Adrenal gland (tissue), 12 donors: ENCODE data around the gene MACROD2. TPM values are rescaled to one million over a fixed set of nuclear protein-coding genes. Genes with fewer than 3 reads are reported as not detected.

ENCODE experiments used
- DNase-seq, 7 donors: peaks; one replicate each; pipeline ENCODE4 v3.0.0-alpha.2; 2019 to 2020
- H3K27ac ChIP-seq, 5 donors: fragments of 200-600 bp; sonication (generic) in 4 of 5; 1 replicate in 3 of 5; 2 replicates in 2 of 5; pipeline versions ENCODE4 v1.5.1 to v1.8.0; 2016 to 2020; ENCODE audit warnings: mild to moderate bottlenecking in 1 of 5
- H3K27me3 ChIP-seq: fragments of 200-600 bp; 2 replicates; pipeline ENCODE4 v1.8.0; 2021
- H3K36me3 ChIP-seq, 2 donors: fragments of 200-600 bp; replicated peaks in 1 of 2; 1 replicate in 1 of 2; 2 replicates in 1 of 2; pipeline versions ENCODE4 v1.5.1 to v1.8.0; 2018 to 2022
- H3K4me1 ChIP-seq, 2 donors: fragments of 200-600 bp; replicated peaks in 1 of 2; 1 replicate in 1 of 2; 2 replicates in 1 of 2; pipeline versions ENCODE4 v1.5.1 to v1.8.0; 2018 to 2021
- H3K4me3 ChIP-seq, 4 donors: fragments of 200-600 bp; sonication (generic) in 3 of 4; one replicate each; pipeline ENCODE4 v1.5.1; 2016 to 2018
- H3K9me3 ChIP-seq, 3 donors: fragments of 200-600 bp; sonication (generic) in 1 of 3; replicated peaks in 1 of 3; 1 replicate in 2 of 3; 2 replicates in 1 of 3; pipeline versions ENCODE4 v1.5.1 to v1.8.0; 2016 to 2021
- CTCF ChIP-seq, 6 experiments: fragments of 450-650 bp in 4 of 6; fragments of 200-600 bp in 2 of 6; sonication (generic) in 1 of 6; IDR thresholded peaks; 1 replicate in 5 of 6; 2 replicates in 1 of 6; pipeline versions ENCODE4 v1.5.1 to v1.8.0; 2016 to 2021; ENCODE audit warnings: antibody characterized with exemption in 6 of 6, mild to moderate bottlenecking in 2 of 6, moderate library complexity in 1 of 6
- POLR2A ChIP-seq, 2 donors: fragments of 450-650 bp; IDR thresholded peaks; one replicate each; pipeline ENCODE4 v1.6.1; 2017; ENCODE audit warnings: antibody characterized with exemption in 2 of 2, mild to moderate bottlenecking in 2 of 2, moderate library complexity in 1 of 2
- WGBS, 4 donors: extraction: QIAGEN DNeasy Blood & Tissue Kit in 2 of 4; methylation state at CpG; one replicate each; pipeline versions ENCODE4 v1.1.5 to v1.1.7; 2013 to 2017; 5-methylcytosine and 5-hydroxymethylcytosine counted together
- intact Hi-C, 2 donors: fragments of 100-400 bp; cut with DNase I; formaldehyde crosslinking; loops; one replicate each; pipeline versions ENCODE4 v1.14.1 to v1.15.0; 2022 to 2023
- polyA plus RNA-seq, 3 donors: library from polyadenylated mRNA; stranded (reverse); fragments of 200-250 nt in 2 of 3; fragments of 350-450 nt in 1 of 3; fragmentation: Illumina TruSeq in 1 of 3; extraction: RNeasy Lipid Tissue Mini Kit (QIAGEN cat#74804) in 1 of 3; gene quantifications; one replicate each; pipeline ENCODE4 v1.2.3, GENCODE V29; 2013 to 2014
- total RNA-seq, 9 donors: library from RNA; depleted of rRNA in 4 of 9; stranded (reverse); fragments of >200 nt in 4 of 9; fragments of 120-200 nt in 1 of 9; fragmentation: NEBNext Ultra II Directional in 1 of 9; extraction: Animal tissue kit (Norgen Biotek cat#: 25700) in 1 of 9; gene quantifications; one replicate each; pipeline versions ENCODE4 v1.1.0 to v1.2.4, GENCODE V29; 2013 to 2023
- donor health status: healthy with polysubstance abuse.
- donor health status: Bipolar disorder and iron deficiency.
- donor health status: DM: yes; HTN: yes; CAD: no.
- donor health status: DM: no; HTN: no; CAD: no.
- donor health status: DM: no; HTN: no; CAD: no.
- donor health status: DM: yes; HTN: yes; CAD: no.

The MACROD2 gene
- total and polyA plus RNA-seq, 12 donors, result 1.1 to 21.2 (median 6.4) TPM

GRCh38 chr20:14877301-14878028 lies 882.1 kb downstream of the MACROD2 start:
- WGBS, 4 donors, result 74 to 87% (median 82%) methylated on average over 3 of the region's 3 CpGs
- Histone ChIP-seq H3K27ac (no peak overlapping the region), H3K36me3 (no peaks in the 10 kb centered on the region), H3K9me3 (no peaks in the 10 kb centered on the region), H3K27me3 (peaks cover 3% of the 10 kb centered on the region), H3K4me3 (no peak overlapping the region), H3K4me1 (no peaks in the 10 kb centered on the region)
- no peak for DNase-seq
- no peak for TF ChIP-seq POLR2A (IDR thresholded peaks at IDR 0.05)
- TF ChIP-seq CTCF (IDR thresholded peaks at IDR 0.05), result no peak
- intact Hi-C loops, result no loop called here

- Histone ChIP-seq H3K27me3 (peaks cover 3% of the 10 kb centered on the region), H3K27ac (no peak overlapping the region), H3K9me3 (no peaks in the 10 kb centered on the region), H3K36me3 (no peaks in the 10 kb centered on the region), H3K4me1 (no peaks in the 10 kb centered on the region), H3K4me3 (no peak overlapping the region)
- intact Hi-C loops, result no loop called here
- DNase-seq, result no peak
- WGBS, 4 donors, result 75 to 92% (median 78%) methylated on average over 1 of the region's 1 CpG
- no peak for TF ChIP-seq POLR2A (IDR thresholded peaks at IDR 0.05)
- TF ChIP-seq CTCF (IDR thresholded peaks at IDR 0.05), result no peak
Measured at GRCh38 chr20:14878676-14879019, 883.3 kb downstream of the MACROD2 start.

DNA sequence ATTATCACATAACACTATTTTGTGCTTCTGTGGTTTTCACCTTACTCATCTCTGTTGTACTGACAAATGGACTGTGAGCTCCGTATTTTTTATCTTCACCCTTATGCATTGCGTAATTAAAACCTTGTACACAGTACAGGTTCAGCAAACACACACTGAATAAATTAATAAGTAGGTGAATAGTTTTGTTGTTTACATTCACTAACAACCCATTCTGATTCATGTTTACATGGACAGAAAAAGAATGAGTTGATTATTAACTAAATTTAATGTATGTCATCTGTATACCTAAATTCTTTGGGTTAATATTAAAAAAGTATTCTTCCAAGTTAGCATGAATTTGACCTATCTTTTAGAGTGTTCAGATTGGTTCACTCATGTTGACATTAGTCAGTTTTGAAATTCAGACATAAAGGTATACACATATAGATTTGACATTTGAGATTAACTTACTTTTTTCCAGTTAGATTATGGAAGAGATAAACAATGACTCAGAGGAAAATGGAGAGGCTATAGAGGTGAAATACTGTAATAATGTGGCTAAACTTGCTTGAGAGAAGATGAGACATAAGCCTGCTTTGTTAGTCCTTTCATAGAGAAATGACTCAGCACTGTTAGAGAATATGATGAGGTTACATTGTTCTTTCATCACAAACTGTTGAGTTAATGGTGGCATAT lies 883.8 kb downstream of the MACROD2 start:
- Histone ChIP-seq H3K36me3 (no peaks in the 10 kb centered on the region), H3K27ac (no peak overlapping the region), H3K4me3 (no peak overlapping the region), H3K9me3 (no peaks in the 10 kb centered on the region), H3K27me3 (peaks cover 3% of the 10 kb centered on the region), H3K4me1 (no peaks in the 10 kb centered on the region)
- intact Hi-C loops, result no loop called here
- TF ChIP-seq POLR2A (IDR thresholded peaks at IDR 0.05), result no peak
- TF ChIP-seq CTCF (IDR thresholded peaks at IDR 0.05), result no peak
- 62 to 77% (median 69%) methylated on average over 2 of the region's 2 CpGs for WGBS, 4 donors
- no peak for DNase-seq

DNA sequence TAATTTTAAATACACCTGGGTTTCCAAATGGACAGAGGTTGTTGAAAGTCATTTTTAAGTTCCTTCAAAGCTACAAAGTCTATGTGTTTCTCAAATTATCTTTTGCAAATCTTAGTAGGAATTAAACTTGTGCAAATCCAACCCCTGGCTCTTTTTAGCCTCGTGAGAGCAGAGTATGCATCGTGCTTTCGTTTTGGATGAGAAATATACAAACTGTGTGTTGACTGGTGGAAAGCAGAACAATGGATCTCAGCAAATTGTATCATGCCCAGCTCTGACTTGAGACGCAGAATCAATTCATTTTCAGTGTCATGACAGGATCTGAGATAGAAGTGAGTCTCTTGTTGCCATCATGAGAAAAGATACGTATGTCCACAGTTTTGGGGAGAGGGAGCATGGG lies 884.5 kb downstream of the MACROD2 start:
- Histone ChIP-seq H3K27ac (no peak overlapping the region), H3K36me3 (no peaks in the 10 kb centered on the region), H3K9me3 (no peaks in the 10 kb centered on the region), H3K4me3 (no peak overlapping the region), H3K4me1 (no peaks in the 10 kb centered on the region), H3K27me3 (peaks cover 3% of the 10 kb centered on the region)
- 82 to 89% (median 86%) methylated on average over 5 of the region's 5 CpGs for WGBS, 4 donors
- intact Hi-C loops, result no loop called here
- TF ChIP-seq POLR2A (IDR thresholded peaks at IDR 0.05) (no peak), CTCF (IDR thresholded peaks at IDR 0.05) (no peak)
- no peak for DNase-seq
